Breast epithelium (tissue), 3 donors: ENCODE results near the gene PXN.
"Not testable (repeated sequence)": the region's sequence is repeated elsewhere in the genome, so short reads cannot be mapped to it uniquely, and the experiment has no call there.

Experiments used
- CTCF ChIP-seq, 3 donors: fragments of 450-650 bp; IDR thresholded peaks; one replicate each; pipeline ENCODE4 v1.5.1; 2016 to 2017; ENCODE audit warnings: antibody characterized with exemption in 3 of 3, mild to moderate bottlenecking in 3 of 3, moderate library complexity in 3 of 3
- POLR2A ChIP-seq: fragments of 450-650 bp; IDR thresholded peaks from one replicate; pipeline ENCODE4 v1.6.1; 2016; ENCODE audit warnings: antibody characterized with exemption, mild to moderate bottlenecking, moderate library complexity
- POLR2AphosphoS5 ChIP-seq, 3 donors: sonication (generic); formaldehyde crosslinking; IDR thresholded peaks; one replicate each; pipeline ENCODE4 v1.6.1; 2017; ENCODE audit warnings: antibody characterized with exemption in 3 of 3

- TF ChIP-seq CTCF (IDR thresholded peaks at IDR 0.05); POLR2A; POLR2AphosphoS5 (IDR thresholded peaks at IDR 0.05): not testable (repeated sequence)
Measured at GRCh38 chr12:120253313-120253712, 12.2 kb downstream of the PXN start.
